RWPE1 (cell line): ENCODE data around the gene ALOX15.
"Not testable (repeated sequence)": the region's sequence is repeated elsewhere in the genome, so short reads cannot be mapped to it uniquely, and the experiment has no call there.

ENCODE experiments used
- CTCF ChIA-PET: fragments of 350-600 bp; sonication (Branson Sonifier 250); formaldehyde crosslinking; extraction: SDS; loops from one replicate; lab custom pipeline; 2021; lab: Yijun Ruan, JAX
- POLR2A ChIA-PET: fragments of 400-600 bp; formaldehyde crosslinking; extraction: SDS; loops from one replicate; lab custom pipeline; 2020; ENCODE audit warnings: antibody characterized with exemption; ENCODE audit not compliant: low non-redundant PET; lab: Yijun Ruan, JAX
- DNase-seq: peaks from one replicate; pipeline ENCODE4 v3.0.0; 2012; ENCODE audit warnings: low spot score
- H3K27ac ChIP-seq: fragments of 450-650 bp; 2 replicates; pipeline ENCODE4 v1.5.1; 2017
- TF ChIP-seq, protein P1 (sequence below): fragments of 450-650 bp; conservative IDR thresholded peaks from 2 replicates; pipeline ENCODE4 v1.5.1; 2017; ENCODE audit warnings: low read depth, mild to moderate bottlenecking

The ALOX15 gene

DNA sequence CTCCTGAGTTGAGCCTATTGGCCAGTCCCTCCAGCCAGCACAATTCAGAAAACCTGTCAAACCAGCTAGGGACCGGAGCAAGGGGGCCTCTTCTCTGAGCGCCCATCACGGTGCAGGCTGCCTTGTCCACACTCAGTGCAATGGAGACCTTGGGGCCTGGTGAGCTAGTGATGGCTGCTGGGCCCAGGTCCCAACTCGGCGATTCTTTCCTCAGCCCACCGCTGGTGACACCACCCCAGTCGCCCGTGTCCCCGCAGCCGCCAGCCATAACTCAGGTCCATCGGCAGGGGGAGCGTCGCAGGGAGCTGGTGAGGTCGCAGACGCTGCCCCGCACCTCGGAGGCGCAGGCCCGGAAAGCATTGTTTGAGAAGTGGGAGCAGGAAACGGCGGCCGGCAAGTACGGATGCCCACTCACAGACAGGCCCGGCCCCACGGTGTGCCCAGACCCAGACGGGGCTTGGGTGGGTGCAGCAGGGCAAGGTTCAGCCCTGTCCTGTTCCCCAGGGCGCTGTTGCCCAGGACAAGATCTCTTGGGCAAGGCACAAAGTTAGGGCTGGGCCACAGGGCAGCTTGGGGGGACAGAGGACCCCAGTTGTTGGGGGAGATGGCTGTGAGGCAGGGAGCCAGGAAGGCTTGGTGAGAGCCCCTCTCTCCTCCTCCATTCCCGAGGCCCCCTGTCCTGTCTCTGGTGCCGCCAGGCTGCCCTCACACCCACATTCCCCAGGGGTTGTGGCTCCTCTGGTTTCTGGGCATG lies 46.4 kb downstream of the ALOX15 start:
- CTCF ChIA-PET, result interaction anchor here (0.6 kb wide), 1 partner anchor 90 kb away, joined by 4 read pairs; no protein-coding TSS in a partner anchor
- no peak overlapping the region for H3K27ac ChIP-seq
- no peak for DNase-seq
- POLR2A ChIA-PET, result no interaction called here
- TF ChIP-seq, protein P1, sequence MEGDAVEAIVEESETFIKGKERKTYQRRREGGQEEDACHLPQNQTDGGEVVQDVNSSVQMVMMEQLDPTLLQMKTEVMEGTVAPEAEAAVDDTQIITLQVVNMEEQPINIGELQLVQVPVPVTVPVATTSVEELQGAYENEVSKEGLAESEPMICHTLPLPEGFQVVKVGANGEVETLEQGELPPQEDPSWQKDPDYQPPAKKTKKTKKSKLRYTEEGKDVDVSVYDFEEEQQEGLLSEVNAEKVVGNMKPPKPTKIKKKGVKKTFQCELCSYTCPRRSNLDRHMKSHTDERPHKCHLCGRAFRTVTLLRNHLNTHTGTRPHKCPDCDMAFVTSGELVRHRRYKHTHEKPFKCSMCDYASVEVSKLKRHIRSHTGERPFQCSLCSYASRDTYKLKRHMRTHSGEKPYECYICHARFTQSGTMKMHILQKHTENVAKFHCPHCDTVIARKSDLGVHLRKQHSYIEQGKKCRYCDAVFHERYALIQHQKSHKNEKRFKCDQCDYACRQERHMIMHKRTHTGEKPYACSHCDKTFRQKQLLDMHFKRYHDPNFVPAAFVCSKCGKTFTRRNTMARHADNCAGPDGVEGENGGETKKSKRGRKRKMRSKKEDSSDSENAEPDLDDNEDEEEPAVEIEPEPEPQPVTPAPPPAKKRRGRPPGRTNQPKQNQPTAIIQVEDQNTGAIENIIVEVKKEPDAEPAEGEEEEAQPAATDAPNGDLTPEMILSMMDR, result no peak

DNA sequence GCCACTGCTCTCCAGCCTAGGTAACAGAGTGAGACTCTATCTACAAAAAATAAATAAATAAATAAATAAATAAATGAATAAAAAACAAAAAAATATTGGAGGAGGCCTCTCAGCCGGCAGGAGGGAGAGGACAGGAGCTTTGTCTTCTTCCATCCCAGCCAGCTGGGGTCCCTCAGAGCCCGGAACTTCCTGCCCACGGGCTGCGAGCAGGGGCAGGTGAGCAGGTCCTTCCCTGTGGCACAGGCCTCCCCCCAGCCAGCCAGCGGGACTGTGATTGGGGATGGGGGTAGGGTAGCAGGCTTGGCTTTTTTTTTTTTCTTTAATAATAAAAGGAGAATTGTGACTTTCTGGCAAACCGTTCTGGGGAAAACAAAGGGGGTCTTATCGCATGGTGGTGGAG lies 47.1 kb downstream of the ALOX15 start:
- DNase-seq, result no peak
- H3K27ac ChIP-seq, result no peak overlapping the region
- TF ChIP-seq, protein P1, result no peak
- ChIA-PET POLR2A (no interaction called here), CTCF (interaction anchor here (0.6 kb wide), 1 partner anchor 90 kb away, joined by 4 read pairs; no protein-coding TSS in a partner anchor)

- ChIA-PET CTCF (no interaction called here), POLR2A (no interaction called here)
- H3K27ac ChIP-seq, result no peak overlapping the region
- DNase-seq, result no peak
- TF ChIP-seq, protein P1, result no peak
Observed at GRCh38 chr17:4593021-4593421, 48.5 kb downstream of the ALOX15 start.

GRCh38 chr17:4592240-4593005 lies 49.1 kb downstream of the ALOX15 start:
- POLR2A ChIA-PET, result no interaction called here
- DNase-seq, result no peak
- no peak overlapping the region for H3K27ac ChIP-seq
- CTCF ChIA-PET, result interaction anchor here (0.7 kb wide), 1 partner anchor 12 kb away, joined by 3 read pairs; no protein-coding TSS in a partner anchor
- TF ChIP-seq, protein P1, result no peak

DNA sequence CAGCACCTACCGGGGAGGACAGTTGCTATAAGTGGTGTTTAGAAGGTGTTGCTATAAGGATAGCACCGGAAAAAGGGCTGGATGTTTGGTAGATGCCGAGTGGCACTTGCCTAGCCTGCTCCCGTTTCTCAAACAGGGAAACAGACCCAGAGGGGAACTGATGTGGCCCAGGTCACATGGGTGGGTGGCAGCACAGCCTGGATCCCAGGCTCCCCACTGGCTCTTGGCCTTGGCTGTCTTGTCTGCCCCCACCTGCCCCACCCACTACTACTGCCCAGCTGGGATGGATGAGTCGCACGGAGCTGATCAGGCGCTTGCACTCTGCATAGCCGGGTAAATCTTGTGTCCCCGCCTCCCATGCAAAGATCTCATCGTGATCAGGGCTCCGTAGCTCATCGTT lies 49.9 kb downstream of the ALOX15 start:
- ChIA-PET CTCF (interaction anchor here (1.8 kb wide), 1 partner anchor 25 kb away, joined by 7 read pairs; no protein-coding TSS in a partner anchor), POLR2A (no interaction called here)
- DNase-seq, result peak; percentile 25
- TF ChIP-seq, protein P1, result no peak
- H3K27ac ChIP-seq, result no peak overlapping the region

DNA sequence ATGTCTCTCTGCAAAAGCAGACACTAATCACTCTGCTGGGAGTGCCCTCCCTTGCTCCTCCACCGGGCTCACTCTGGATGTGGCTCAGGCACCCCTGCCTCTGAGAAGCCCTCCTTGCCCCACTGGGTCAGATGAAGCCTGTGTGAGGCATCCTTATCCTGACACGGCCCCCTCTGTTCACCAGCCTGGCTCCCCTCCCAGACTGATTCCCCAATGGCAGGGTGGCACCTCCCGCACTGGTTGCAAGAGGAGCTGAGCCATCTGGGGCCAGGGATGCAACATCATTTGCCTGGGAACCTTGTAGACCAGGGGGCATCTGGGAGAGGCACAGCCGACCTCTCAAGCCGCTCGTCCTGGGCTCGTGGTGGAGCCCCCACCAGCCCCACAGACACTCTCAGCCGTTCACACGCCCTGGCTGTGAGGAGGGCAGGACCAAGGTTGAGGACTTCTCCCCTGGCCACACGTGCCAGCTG lies 50.5 kb downstream of the ALOX15 start:
- ChIA-PET POLR2A (no interaction called here), CTCF (interaction anchor here (1.8 kb wide), 1 partner anchor 24 kb away, joined by 7 read pairs; no protein-coding TSS in a partner anchor)
- TF ChIP-seq, protein P1, result no peak
- no peak overlapping the region for H3K27ac ChIP-seq
- no peak for DNase-seq

GRCh38 chr17:4590042-4590441 lies 51.4 kb downstream of the ALOX15 start:
- DNase-seq, H3K27ac ChIP-seq, POLR2A ChIA-PET: not testable (repeated sequence)
- CTCF ChIA-PET, result interaction anchor here (0.5 to 1.8 kb wide), 2 partner anchors 23 to 977 kb away, joined by 3 to 7 read pairs; no protein-coding TSS in a partner anchor
